T-cell (primary cell): ENCODE measurements around the gene AGTRAP. TPM values are rescaled to one million over a fixed set of nuclear protein-coding genes. Genes with fewer than 3 reads are reported as not detected.

ENCODE experiments used
- ATAC-seq, 4 experiments: fragments of 200-7000 bp in 3 of 4; fragments of 150-1000 bp in 1 of 4; cut with Tn5 transposase; replicated peaks in 1 of 4; 1 replicate in 3 of 4; 2 replicates in 1 of 4; pipeline ENCODE4 v1.10.0; 2021; ENCODE audit warnings: moderate library complexity in 3 of 4, mild to moderate bottlenecking in 2 of 4, moderate number of reproducible peaks in 1 of 4
- CTCF ChIA-PET, 2 donors: fragments of 300-600 bp; sonication (Branson Sonifier 250); formaldehyde crosslinking; loops; one replicate each; lab custom pipeline; 2022; ENCODE audit warnings: antibody characterized with exemption in 2 of 2; lab: Charles Lee
- POLR2A ChIA-PET, 2 donors: fragments of 300-600 bp; sonication (Branson Sonifier 250); formaldehyde crosslinking; loops; one replicate each; lab custom pipeline; 2022; ENCODE audit warnings: antibody characterized with exemption in 2 of 2; lab: Charles Lee
- DNase-seq, 35 experiments: peaks; one replicate each; pipeline versions ENCODE4 v3.0.0 to v3.0.0-alpha.2; 2013 to 2023
- H3K27ac ChIP-seq: one replicate; pipeline ENCODE4 v1.5.1; 2013; ENCODE audit warnings: low read length
- H3K27me3 ChIP-seq, 2 experiments: replicated peaks in 1 of 2; 1 replicate in 1 of 2; 2 replicates in 1 of 2; pipeline versions ENCODE4 v1.6.1 to v1.7.0; 2013; ENCODE audit warnings: low read length in 1 of 2, mixed read lengths in 1 of 2; ENCODE audit not compliant: control insufficient read depth in 2 of 2, insufficient read depth in 2 of 2; ENCODE audit errors: extremely low read depth in 1 of 2
- H3K36me3 ChIP-seq, 2 donors: 1 replicate in 1 of 2; 2 replicates in 1 of 2; pipeline versions ENCODE4 v1.6.1 to v1.7.0; 2013; ENCODE audit warnings: low read length in 1 of 2; ENCODE audit not compliant: control insufficient read depth in 2 of 2, insufficient read depth in 1 of 2; ENCODE audit errors: extremely low read depth in 1 of 2
- H3K4me1 ChIP-seq, 2 experiments: 1 replicate in 1 of 2; 2 replicates in 1 of 2; pipeline versions ENCODE4 v1.6.1 to v1.7.0; 2013; ENCODE audit warnings: low read length in 2 of 2, mixed read lengths in 1 of 2; ENCODE audit not compliant: insufficient read depth in 2 of 2, control insufficient read depth in 1 of 2; ENCODE audit errors: extremely low read depth in 1 of 2
- H3K4me3 ChIP-seq, 2 donors: 1 replicate in 1 of 2; 2 replicates in 1 of 2; pipeline versions ENCODE4 v1.5.1 to v1.7.0; 2013; ENCODE audit warnings: mild to moderate bottlenecking in 2 of 2, low read length in 1 of 2, moderate library complexity in 1 of 2; ENCODE audit not compliant: control insufficient read depth in 1 of 2; ENCODE audit errors: extremely low read depth in 1 of 2
- H3K9me3 ChIP-seq: 2 replicates; pipeline ENCODE4 v1.7.0; 2013
- H3K27ac Mint-ChIP-seq, 2 donors: one replicate each; pipeline ENCODE4 v1.8.0; 2020 to 2021; ENCODE audit warnings: mild to moderate bottlenecking in 2 of 2, mixed read lengths in 2 of 2
- H3K27me3 Mint-ChIP-seq, 2 donors: one replicate each; pipeline ENCODE4 v1.8.0; 2021 to 2022; ENCODE audit warnings: mixed read lengths in 2 of 2
- H3K36me3 Mint-ChIP-seq: one replicate; pipeline ENCODE4 v1.8.0; 2021; ENCODE audit warnings: mixed read lengths
- H3K4me1 Mint-ChIP-seq, 3 donors: one replicate each; pipeline ENCODE4 v1.8.0; 2020 to 2022; ENCODE audit warnings: mixed read lengths in 3 of 3, mild to moderate bottlenecking in 1 of 3
- H3K4me3 Mint-ChIP-seq, 3 donors: one replicate each; pipeline ENCODE4 v1.8.0; 2020 to 2022; ENCODE audit warnings: mild to moderate bottlenecking in 3 of 3, mixed read lengths in 3 of 3, moderate library complexity in 3 of 3
- H3K9me3 Mint-ChIP-seq, 3 donors: one replicate each; pipeline ENCODE4 v1.8.0; 2020 to 2022; ENCODE audit warnings: mixed read lengths in 3 of 3
- WGBS: methylation state at CpG from one replicate; pipeline ENCODE4 v1.1.5; 2013; ENCODE audit warnings: missing lambda C conversion rate; ENCODE audit not compliant: insufficient coverage; 5-methylcytosine and 5-hydroxymethylcytosine counted together
- total RNA-seq, 35 experiments: library from RNA in 6 of 35; stranded (reverse) in 6 of 35; fragments of 120-200 nt in 1 of 35; gene quantifications; one replicate each; pipeline versions ENCODE4 v1.2.1 to v1.2.4 and lab custom pipeline; 2013 to 2026

The AGTRAP gene
- total RNA-seq, 5 donors from 2014 or later (not counting 1 experiment from before 2014, with no cell fraction given): 15.8 to 30.4 (median 19.5) TPM

- Histone ChIP-seq H3K36me3 (no peaks in the 10 kb centered on the region), H3K27ac (peak overlapping the region; percentile 70), H3K9me3 (no peaks in the 10 kb centered on the region), H3K27me3 (no peaks in the 10 kb centered on the region), H3K4me3 (peak overlapping the region; percentile 27 to 56), H3K4me1 (peaks cover 32 to 52% of the 10 kb centered on the region in 2 experiments)
- H3K4me3 Mint-ChIP-seq: peak overlapping the region; percentile 67 to 88 (median 72)
- 33% methylated on average over 3 of the region's 5 CpGs for WGBS
- ATAC-seq (peak; percentile 82 to 95 (median 89)), DNase-seq (peak in 29 of 35 experiments; percentile 11 to 77 (median 31))
- no peaks in the 10 kb centered on the region for H3K9me3 Mint-ChIP-seq
- ChIA-PET POLR2A (interaction anchor here in 1 of 2 donors (0.5 to 0.6 kb wide), 2 partner anchors 441 to 876 kb away, joined by 3 read pairs; no protein-coding TSS in a partner anchor), CTCF (interaction anchor here in 1 of 2 donors (0.6 to 2.0 kb wide), 2 partner anchors 10 to 20 kb away, joined by 3 to 12 read pairs; no protein-coding TSS in a partner anchor)
- H3K27ac Mint-ChIP-seq: peak overlapping the region; percentile 91 to 93
- H3K36me3 Mint-ChIP-seq: no peaks in the 10 kb centered on the region
- H3K27me3 Mint-ChIP-seq: no peaks in the 10 kb centered on the region
- peaks cover 49 to 56% (median 53%) of the 10 kb centered on the region in 3 donors for H3K4me1 Mint-ChIP-seq
These were observed 5.5 kb upstream of the AGTRAP start for GRCh38 chr1:11730429-11730891.

GRCh38 chr1:11731691-11732283 is 4.1 kb upstream of the AGTRAP start:
- Mint-ChIP-seq H3K27ac (peak overlapping the region; percentile 78 to 80), H3K36me3 (no peaks in the 10 kb centered on the region), H3K4me3 (peak overlapping the region; percentile 77 to 88 (median 79)), H3K9me3 (no peaks in the 10 kb centered on the region), H3K27me3 (no peaks in the 10 kb centered on the region), H3K4me1 (peaks cover 51 to 57% (median 52%) of the 10 kb centered on the region in 3 donors)
- no peaks in the 10 kb centered on the region for H3K36me3 ChIP-seq
- H3K9me3 ChIP-seq: no peaks in the 10 kb centered on the region
- peak overlapping the region; percentile 34 to 58 for H3K4me3 ChIP-seq
- 19% methylated on average over 15 of the region's 17 CpGs for WGBS
- H3K27ac ChIP-seq: peak overlapping the region; percentile 70
- CTCF ChIA-PET: interaction anchor here in 1 of 2 donors (2.0 kb wide), 1 partner anchor 12 kb away, joined by 12 read pairs; no protein-coding TSS in a partner anchor
- POLR2A ChIA-PET: interaction anchor here in 1 of 2 donors (0.7 kb wide), 1 partner anchor 12 kb away, joined by 5 read pairs; no protein-coding TSS in a partner anchor
- no peaks in the 10 kb centered on the region for H3K27me3 ChIP-seq
- ATAC-seq: peak in 2 of 4 experiments; percentile 8 to 34
- H3K4me1 ChIP-seq: peaks cover 34 to 59% of the 10 kb centered on the region in 2 experiments
- DNase-seq: peak in 5 of 35 experiments; percentile 17 to 43 (median 38)

- H3K9me3 Mint-ChIP-seq: no peaks in the 10 kb centered on the region
- Histone ChIP-seq H3K4me3 (no peak overlapping the region), H3K4me1 (peaks cover 40 to 74% of the 10 kb centered on the region in 2 experiments), H3K36me3 (no peaks in the 10 kb centered on the region), H3K27me3 (no peaks in the 10 kb centered on the region), H3K27ac (no peak overlapping the region), H3K9me3 (no peaks in the 10 kb centered on the region)
- peak overlapping the region in 1 of 3 donors; percentile 88 for H3K4me3 Mint-ChIP-seq
- ATAC-seq (no peak), DNase-seq (no peak)
- ChIA-PET CTCF (interaction anchor here in 1 of 2 donors (0.7 kb wide), 1 partner anchor 520 kb away, joined by 5 read pairs; no protein-coding TSS in a partner anchor), POLR2A (no interaction called here)
- peaks cover 65 to 70% (median 67%) of the 10 kb centered on the region in 3 donors for H3K4me1 Mint-ChIP-seq
- H3K36me3 Mint-ChIP-seq: no peaks in the 10 kb centered on the region
- no peaks in the 10 kb centered on the region for H3K27me3 Mint-ChIP-seq
- no peak overlapping the region for H3K27ac Mint-ChIP-seq
- WGBS: 80% methylated on average over 1 of the region's 3 CpGs
These were observed 2.6 kb upstream of the AGTRAP start for GRCh38 chr1:11733306-11733705.

- CTCF ChIA-PET: interaction anchor here (0.6 to 3.0 kb wide), 4 partner anchors 16 to 1785 kb away, joined by 3 to 25 read pairs (median 6); partner anchors contain the start of gene FBXO6 (in 1 of the 2)
- POLR2A ChIA-PET: no interaction called here
- Mint-ChIP-seq H3K4me3 (peak overlapping the region; percentile 90 to 93 (median 92)), H3K4me1 (peaks cover 66 to 73% (median 70%) of the 10 kb centered on the region in 3 donors), H3K27me3 (no peaks in the 10 kb centered on the region), H3K9me3 (no peaks in the 10 kb centered on the region), H3K27ac (peak overlapping the region; percentile 50 to 82), H3K36me3 (no peaks in the 10 kb centered on the region)
- peak in 1 of 4 experiments; percentile 4 for ATAC-seq
- peak overlapping the region; percentile 66 for H3K27ac ChIP-seq
- DNase-seq: no peak
- peaks cover 33 to 73% of the 10 kb centered on the region in 2 experiments for H3K4me1 ChIP-seq
- H3K9me3 ChIP-seq: no peaks in the 10 kb centered on the region
- H3K36me3 ChIP-seq: no peaks in the 10 kb centered on the region
- H3K27me3 ChIP-seq: no peaks in the 10 kb centered on the region
- peak overlapping the region in 1 of 2 donors; percentile 93 for H3K4me3 ChIP-seq
- 79% methylated on average over 3 of the region's 4 CpGs for WGBS
These were observed 444 bp upstream of the AGTRAP start for GRCh38 chr1:11735531-11735853.

GRCh38 chr1:11736746-11737639 is 1.1 kb downstream of the AGTRAP start:
- H3K36me3 ChIP-seq: no peaks in the 10 kb centered on the region
- ATAC-seq (peak; percentile 57 to 74 (median 63)), DNase-seq (peak in 32 of 35 experiments; percentile 6 to 72 (median 38))
- Mint-ChIP-seq H3K4me1 (peaks cover 66 to 76% (median 70%) of the 10 kb centered on the region in 3 donors), H3K27me3 (no peaks in the 10 kb centered on the region), H3K36me3 (no peaks in the 10 kb centered on the region), H3K4me3 (peak overlapping the region; percentile 90 to 93 (median 92)), H3K27ac (peak overlapping the region; percentile 63 to 79), H3K9me3 (no peaks in the 10 kb centered on the region)
- POLR2A ChIA-PET: no interaction called here
- WGBS: 89% methylated on average over 4 of the region's 15 CpGs
- peaks cover 33 to 74% of the 10 kb centered on the region in 2 experiments for H3K4me1 ChIP-seq
- no peaks in the 10 kb centered on the region for H3K27me3 ChIP-seq
- H3K4me3 ChIP-seq: peak overlapping the region; percentile 92 to 93
- CTCF ChIA-PET: interaction anchor here in 1 of 2 donors (1.4 to 3.0 kb wide), 4 partner anchors 18 to 700 kb away, joined by 3 to 25 read pairs (median 7); partner anchors contain the start of gene FBXO6
- H3K9me3 ChIP-seq: no peaks in the 10 kb centered on the region
- peak overlapping the region; percentile 66 for H3K27ac ChIP-seq
